ENCODE results near the gene SUN5.
"Not testable (repeated sequence)": the region's sequence is repeated elsewhere in the genome, so short reads cannot be mapped to it uniquely, and the experiment has no call there.

Gene SUN5

GRCh38 chr20:33004141-33004751, at the start of gene SUN5:
Gene SUN5, minus strand, starts transcription at chr20:33004433. Its CDS starts 93 bp downstream, at chr20:33004340.
- in situ Hi-C loops (cut with MboI; ENCODE audit: low sequenced_read_pairs): no loop called here

GRCh38 chr20:33053291-33054106, 49.3 kb upstream of the SUN5 start, which contains the start of gene BPIFB3:
Gene BPIFB3, plus strand, starts transcription at chr20:33053903. Its CDS starts 1,533 bp downstream, at chr20:33055436.
- in situ Hi-C loops (cut with MboI; ENCODE audit: low sequenced_read_pairs): no loop called here

GRCh38 chr20:33051333-33051732, 47.1 kb upstream of the SUN5 start:
- in situ Hi-C loops (cut with MboI; ENCODE audit: low sequenced_read_pairs): no loop called here

GRCh38 chr20:33046412-33046811, 42.2 kb upstream of the SUN5 start:
- in situ Hi-C loops (cut with MboI; ENCODE audit: low sequenced_read_pairs): no loop called here

- in situ Hi-C loops (cut with MboI; ENCODE audit: low sequenced_read_pairs): not testable (repeated sequence)
These were observed 41.0 kb upstream of the SUN5 start for GRCh38 chr20:33045129-33045721.

- in situ Hi-C loops (cut with MboI; ENCODE audit: low sequenced_read_pairs): no loop called here
These were observed 39.5 kb upstream of the SUN5 start for GRCh38 chr20:33043731-33044181.

- in situ Hi-C loops (cut with MboI; ENCODE audit: low sequenced_read_pairs): no loop called here
These were observed 38.9 kb upstream of the SUN5 start for GRCh38 chr20:33042983-33043730.

- in situ Hi-C loops (cut with MboI; ENCODE audit: low sequenced_read_pairs): no loop called here
These were observed 38.2 kb upstream of the SUN5 start for GRCh38 chr20:33042430-33042829.

- in situ Hi-C loops (cut with MboI; ENCODE audit: low sequenced_read_pairs): no loop called here
These were observed 34.0 kb upstream of the SUN5 start for GRCh38 chr20:33038243-33038642.

- in situ Hi-C loops (cut with MboI; ENCODE audit: low sequenced_read_pairs): no loop called here
These were observed 33.2 kb upstream of the SUN5 start for GRCh38 chr20:33037456-33037855.

GRCh38 chr20:33034901-33035492, 30.8 kb upstream of the SUN5 start:
- in situ Hi-C loops (cut with MboI; ENCODE audit: low sequenced_read_pairs): no loop called here

- in situ Hi-C loops (cut with MboI; ENCODE audit: low sequenced_read_pairs): no loop called here
These were observed 29.9 kb upstream of the SUN5 start for GRCh38 chr20:33034115-33034514.

- in situ Hi-C loops (cut with MboI; ENCODE audit: low sequenced_read_pairs): no loop called here
These were observed 29.1 kb upstream of the SUN5 start for GRCh38 chr20:33033381-33033780.

- in situ Hi-C loops (cut with MboI; ENCODE audit: low sequenced_read_pairs): no loop called here
These were observed 28.3 kb upstream of the SUN5 start for GRCh38 chr20:33032555-33032954.

GRCh38 chr20:33031531-33031930, 27.3 kb upstream of the SUN5 start, which contains the start of gene BPIFB6:
Gene BPIFB6, plus strand, starts transcription at chr20:33031648. Its CDS starts 0 bp downstream, at chr20:33031648.
- in situ Hi-C loops (cut with MboI; ENCODE audit: low sequenced_read_pairs): no loop called here

GRCh38 chr20:33030569-33030968, 26.3 kb upstream of the SUN5 start:
- in situ Hi-C loops (cut with MboI; ENCODE audit: low sequenced_read_pairs): no loop called here

GRCh38 chr20:33030076-33030475, 25.8 kb upstream of the SUN5 start:
- in situ Hi-C loops (cut with MboI; ENCODE audit: low sequenced_read_pairs): no loop called here

- in situ Hi-C loops (cut with MboI; ENCODE audit: low sequenced_read_pairs): no loop called here
These were observed 24.6 kb upstream of the SUN5 start for GRCh38 chr20:33028875-33029274.

- in situ Hi-C loops (cut with MboI; ENCODE audit: low sequenced_read_pairs): no loop called here
These were observed 23.8 kb upstream of the SUN5 start for GRCh38 chr20:33027769-33028751.
